ENCODE measurements around the gene HSPA6. TPM values are rescaled to one million over a fixed set of nuclear protein-coding genes. Genes with fewer than 3 reads are reported as not detected.
"Not testable (repeated sequence)": the region's sequence is repeated elsewhere in the genome, so short reads cannot be mapped to it uniquely, and the experiment has no call there.

Gene HSPA6
- total RNA-seq, 1 donor from 2014 or later: 13.0 TPM

DNA sequence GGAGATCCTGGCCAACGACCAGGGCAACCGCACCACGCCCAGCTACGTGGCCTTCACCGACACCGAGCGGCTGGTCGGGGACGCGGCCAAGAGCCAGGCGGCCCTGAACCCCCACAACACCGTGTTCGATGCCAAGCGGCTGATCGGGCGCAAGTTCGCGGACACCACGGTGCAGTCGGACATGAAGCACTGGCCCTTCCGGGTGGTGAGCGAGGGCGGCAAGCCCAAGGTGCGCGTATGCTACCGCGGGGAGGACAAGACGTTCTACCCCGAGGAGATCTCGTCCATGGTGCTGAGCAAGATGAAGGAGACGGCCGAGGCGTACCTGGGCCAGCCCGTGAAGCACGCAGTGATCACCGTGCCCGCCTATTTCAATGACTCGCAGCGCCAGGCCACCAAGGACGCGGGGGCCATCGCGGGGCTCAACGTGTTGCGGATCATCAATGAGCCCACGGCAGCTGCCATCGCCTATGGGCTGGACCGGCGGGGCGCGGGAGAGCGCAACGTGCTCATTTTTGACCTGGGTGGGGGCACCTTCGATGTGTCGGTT lies 477 bp downstream of the HSPA6 start:
- DNase-seq; H3K4me1 ChIP-seq; H3K9me3 ChIP-seq; intact Hi-C loops (cut with DNase I); H3K27me3 ChIP-seq (ENCODE audit: low read depth); H3K36me3 ChIP-seq: not testable (repeated sequence)
- H3K4me3 ChIP-seq: peak overlapping the region; percentile 74
- peak overlapping the region; percentile 65 for H3K27ac ChIP-seq
- peak; percentile 77 to 79 for ATAC-seq

DNA sequence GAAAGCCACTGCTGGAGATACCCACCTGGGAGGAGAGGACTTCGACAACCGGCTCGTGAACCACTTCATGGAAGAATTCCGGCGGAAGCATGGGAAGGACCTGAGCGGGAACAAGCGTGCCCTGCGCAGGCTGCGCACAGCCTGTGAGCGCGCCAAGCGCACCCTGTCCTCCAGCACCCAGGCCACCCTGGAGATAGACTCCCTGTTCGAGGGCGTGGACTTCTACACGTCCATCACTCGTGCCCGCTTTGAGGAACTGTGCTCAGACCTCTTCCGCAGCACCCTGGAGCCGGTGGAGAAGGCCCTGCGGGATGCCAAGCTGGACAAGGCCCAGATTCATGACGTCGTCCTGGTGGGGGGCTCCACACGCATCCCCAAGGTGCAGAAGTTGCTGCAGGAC lies 981 bp downstream of the HSPA6 start:
- H3K4me1 ChIP-seq; H3K36me3 ChIP-seq; H3K9me3 ChIP-seq; H3K27me3 ChIP-seq (ENCODE audit: low read depth); intact Hi-C loops (cut with DNase I): not testable (repeated sequence)
- ATAC-seq: peak in 1 of 2 donors; percentile 56
- peak; percentile 70 for DNase-seq
- peak overlapping the region; percentile 65 for H3K27ac ChIP-seq
- H3K4me3 ChIP-seq: peak overlapping the region; percentile 74

DNA sequence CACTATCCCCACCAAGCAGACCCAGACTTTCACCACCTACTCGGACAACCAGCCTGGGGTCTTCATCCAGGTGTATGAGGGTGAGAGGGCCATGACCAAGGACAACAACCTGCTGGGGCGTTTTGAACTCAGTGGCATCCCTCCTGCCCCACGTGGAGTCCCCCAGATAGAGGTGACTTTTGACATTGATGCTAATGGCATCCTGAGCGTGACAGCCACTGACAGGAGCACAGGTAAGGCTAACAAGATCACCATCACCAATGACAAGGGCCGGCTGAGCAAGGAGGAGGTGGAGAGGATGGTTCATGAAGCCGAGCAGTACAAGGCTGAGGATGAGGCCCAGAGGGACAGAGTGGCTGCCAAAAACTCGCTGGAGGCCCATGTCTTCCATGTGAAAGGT lies 1.6 kb downstream of the HSPA6 start:
- intact Hi-C loops (cut with DNase I); H3K36me3 ChIP-seq; H3K27me3 ChIP-seq (ENCODE audit: low read depth); H3K4me3 ChIP-seq; H3K9me3 ChIP-seq; ATAC-seq; DNase-seq; H3K4me1 ChIP-seq; H3K27ac ChIP-seq: not testable (repeated sequence)

DNA sequence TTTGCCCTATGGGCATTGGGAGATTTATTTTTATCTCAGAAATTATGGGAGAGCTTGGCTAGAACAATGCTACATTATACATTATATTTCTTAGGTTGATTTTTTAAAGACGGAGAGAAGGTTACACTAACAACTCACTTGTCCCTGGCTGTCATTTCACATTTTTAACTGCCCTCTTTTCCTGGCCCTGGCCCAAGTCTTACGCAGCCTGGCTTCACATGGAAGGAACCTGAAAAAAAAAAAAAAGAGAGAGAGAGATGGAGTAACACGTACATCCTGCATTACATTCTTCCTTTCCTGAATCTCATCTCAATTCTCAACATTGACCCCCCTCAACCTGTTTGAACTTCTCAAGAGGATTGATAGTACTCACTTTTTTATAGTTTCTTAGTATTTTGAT lies 4.2 kb downstream of the HSPA6 start:
- H3K4me3 ChIP-seq; H3K27me3 ChIP-seq (ENCODE audit: low read depth); intact Hi-C loops (cut with DNase I); ATAC-seq; H3K9me3 ChIP-seq; H3K27ac ChIP-seq; H3K36me3 ChIP-seq: not testable (repeated sequence)
- H3K4me1 ChIP-seq: peaks cover 22% of the 10 kb centered on the region
- DNase-seq: peak; percentile 73

DNA sequence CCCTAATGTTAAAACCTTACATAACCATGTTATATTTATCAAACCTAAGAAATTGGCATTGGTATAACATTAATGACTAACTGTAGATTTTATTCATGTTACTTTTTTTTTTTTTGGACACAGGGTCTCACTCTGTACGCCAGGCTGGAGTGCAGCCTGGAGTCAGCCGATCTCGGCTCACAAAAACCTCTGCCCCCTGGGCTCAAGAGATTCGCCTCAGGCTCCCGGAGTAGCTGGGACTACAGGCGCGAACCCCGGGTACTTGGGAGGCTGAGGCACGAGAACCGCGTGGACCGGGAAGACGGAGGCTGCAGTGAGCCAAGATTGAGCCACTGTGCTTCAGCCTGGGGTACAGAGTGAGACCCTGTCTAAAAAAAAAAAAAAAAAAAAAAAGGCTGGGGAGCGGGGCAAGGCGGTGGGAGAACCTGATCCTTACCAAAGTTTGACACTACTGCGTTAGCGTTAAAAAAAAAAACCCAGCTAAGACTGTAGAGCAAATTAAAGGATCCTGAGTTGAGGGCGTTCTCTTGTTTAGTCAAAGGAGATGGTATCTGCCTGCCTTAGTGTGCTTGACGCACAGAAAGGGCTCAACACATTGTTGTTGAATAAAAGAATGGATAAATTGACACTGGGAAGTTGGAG lies 5.2 kb downstream of the HSPA6 start:
- H3K27ac ChIP-seq: peak overlapping the region; percentile 81
- peaks cover 22% of the 10 kb centered on the region for H3K4me1 ChIP-seq
- intact Hi-C loops (cut with DNase I); H3K9me3 ChIP-seq; H3K27me3 ChIP-seq (ENCODE audit: low read depth); ATAC-seq; H3K36me3 ChIP-seq; DNase-seq: not testable (repeated sequence)
- peak overlapping the region; percentile 66 for H3K4me3 ChIP-seq

DNA sequence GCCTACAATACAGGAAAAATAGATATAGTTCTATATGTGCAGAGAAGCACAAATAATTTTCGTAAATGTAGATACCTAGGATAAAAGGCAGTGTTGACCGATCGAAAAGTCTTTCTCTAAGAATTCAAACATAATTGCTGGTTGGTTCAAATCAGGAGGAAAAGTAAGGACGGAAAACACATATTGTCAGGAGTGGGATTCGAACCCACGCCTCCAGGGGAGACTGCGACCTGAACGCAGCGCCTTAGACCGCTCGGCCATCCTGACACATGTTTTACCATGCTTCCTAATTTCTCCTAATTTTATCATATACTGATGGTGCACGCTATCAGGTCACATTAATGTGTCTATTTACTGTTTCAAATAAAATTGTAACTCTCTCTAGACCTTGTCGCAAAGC lies 5.8 kb downstream of the HSPA6 start:
- H3K36me3 ChIP-seq; H3K9me3 ChIP-seq; H3K27me3 ChIP-seq (ENCODE audit: low read depth); intact Hi-C loops (cut with DNase I): not testable (repeated sequence)
- ATAC-seq: peak; percentile 85 to 91
- peak; percentile 61 for DNase-seq
- Histone ChIP-seq H3K4me3 (peak overlapping the region; percentile 66), H3K27ac (peak overlapping the region; percentile 81), H3K4me1 (peaks cover 19% of the 10 kb centered on the region)

DNA sequence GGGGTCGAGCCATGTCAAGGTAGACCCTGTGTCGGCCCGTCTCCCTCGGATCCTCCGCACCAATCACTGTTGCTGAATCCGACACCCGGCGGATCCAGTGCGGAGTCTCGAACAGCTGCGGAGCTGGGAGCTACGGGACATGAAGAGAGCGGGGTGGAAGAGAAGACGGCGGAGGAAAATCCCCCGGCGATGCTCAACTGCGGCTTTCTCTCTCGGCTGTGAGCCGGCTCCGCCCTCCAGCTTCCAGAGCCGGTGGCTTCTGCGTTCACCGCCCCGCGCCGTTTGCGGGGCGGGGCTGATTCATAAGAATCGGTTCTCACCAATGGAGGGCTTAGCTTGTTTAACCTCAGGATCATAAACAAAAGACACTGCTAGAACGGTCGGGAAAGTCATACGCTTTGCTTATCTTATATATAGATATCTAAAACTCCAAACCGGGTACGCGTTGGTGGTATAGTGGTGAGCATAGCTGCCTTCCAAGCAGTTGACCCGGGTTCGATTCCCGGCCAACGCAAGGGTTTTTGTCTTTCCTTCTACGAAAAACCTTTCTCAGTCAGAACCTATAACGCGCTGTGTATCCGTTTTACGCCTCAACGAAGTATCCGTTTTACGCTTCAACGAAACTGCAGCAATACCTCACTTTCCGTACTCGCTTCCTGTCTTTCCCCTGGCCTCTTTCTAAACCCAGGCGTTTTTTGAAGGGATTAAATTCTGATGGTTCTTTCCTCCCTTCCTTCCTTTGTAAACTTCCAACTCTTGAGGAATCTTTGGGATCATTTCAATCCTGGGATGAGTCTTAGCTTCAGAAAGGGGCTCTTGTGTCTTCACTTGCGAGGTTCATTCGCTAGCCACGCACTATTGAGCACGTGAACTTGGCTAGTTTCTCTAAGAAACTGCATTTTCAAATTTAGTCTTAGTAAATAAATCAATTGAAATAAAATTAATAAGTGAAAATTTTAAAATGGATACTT lies 6.6 kb downstream of the HSPA6 start:
- H3K36me3 ChIP-seq; intact Hi-C loops (cut with DNase I); H3K27me3 ChIP-seq (ENCODE audit: low read depth); H3K9me3 ChIP-seq: not testable (repeated sequence)
- H3K4me3 ChIP-seq: peak overlapping the region; percentile 66
- ATAC-seq (peak; percentile 89 to 92), DNase-seq (peak; percentile 87)
- peak overlapping the region; percentile 81 for H3K27ac ChIP-seq
- H3K4me1 ChIP-seq: peaks cover 16% of the 10 kb centered on the region

DNA sequence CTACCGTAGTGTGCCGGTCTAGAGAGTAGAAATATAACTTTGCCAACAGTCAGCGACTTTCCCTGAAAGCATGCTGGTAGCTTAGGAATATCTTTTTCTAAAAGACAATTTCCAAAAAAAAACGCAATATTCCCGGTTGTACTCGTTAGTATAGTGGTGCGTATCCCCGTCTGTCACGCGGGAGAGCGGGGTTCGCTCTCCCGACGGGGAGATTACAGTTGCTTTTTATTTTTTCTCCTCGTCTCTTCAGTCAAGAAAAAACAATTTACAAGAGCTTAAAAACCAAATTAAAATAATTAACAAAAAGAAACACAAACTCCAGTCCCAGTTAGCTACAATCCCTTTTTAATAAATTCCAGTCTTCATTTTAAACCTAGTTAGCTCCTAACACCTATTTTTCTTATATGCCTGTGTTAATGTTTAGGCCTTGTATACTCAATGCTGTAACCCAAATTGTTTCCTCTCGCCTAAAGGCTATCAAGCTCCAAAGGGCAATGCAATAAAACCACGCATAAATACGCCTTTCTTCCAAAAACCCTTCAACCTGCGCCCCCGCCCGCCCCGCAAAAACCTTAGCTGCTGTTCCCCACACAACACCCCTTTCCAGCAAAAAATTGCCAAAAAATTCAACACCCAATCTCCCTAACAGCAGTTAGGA lies 7.8 kb downstream of the HSPA6 start:
- Histone ChIP-seq H3K27ac (peak overlapping the region; percentile 49), H3K4me1 (peaks cover 16% of the 10 kb centered on the region), H3K27me3 (ENCODE audit: low read depth) (no peaks in the 10 kb centered on the region), H3K9me3 (no peaks in the 10 kb centered on the region), H3K4me3 (no peak overlapping the region), H3K36me3 (no peaks in the 10 kb centered on the region)
- no peak for ATAC-seq
- intact Hi-C loops (cut with DNase I): no loop called here
- DNase-seq: no peak
- TF ChIP-seq, protein P1, sequence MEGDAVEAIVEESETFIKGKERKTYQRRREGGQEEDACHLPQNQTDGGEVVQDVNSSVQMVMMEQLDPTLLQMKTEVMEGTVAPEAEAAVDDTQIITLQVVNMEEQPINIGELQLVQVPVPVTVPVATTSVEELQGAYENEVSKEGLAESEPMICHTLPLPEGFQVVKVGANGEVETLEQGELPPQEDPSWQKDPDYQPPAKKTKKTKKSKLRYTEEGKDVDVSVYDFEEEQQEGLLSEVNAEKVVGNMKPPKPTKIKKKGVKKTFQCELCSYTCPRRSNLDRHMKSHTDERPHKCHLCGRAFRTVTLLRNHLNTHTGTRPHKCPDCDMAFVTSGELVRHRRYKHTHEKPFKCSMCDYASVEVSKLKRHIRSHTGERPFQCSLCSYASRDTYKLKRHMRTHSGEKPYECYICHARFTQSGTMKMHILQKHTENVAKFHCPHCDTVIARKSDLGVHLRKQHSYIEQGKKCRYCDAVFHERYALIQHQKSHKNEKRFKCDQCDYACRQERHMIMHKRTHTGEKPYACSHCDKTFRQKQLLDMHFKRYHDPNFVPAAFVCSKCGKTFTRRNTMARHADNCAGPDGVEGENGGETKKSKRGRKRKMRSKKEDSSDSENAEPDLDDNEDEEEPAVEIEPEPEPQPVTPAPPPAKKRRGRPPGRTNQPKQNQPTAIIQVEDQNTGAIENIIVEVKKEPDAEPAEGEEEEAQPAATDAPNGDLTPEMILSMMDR (IDR thresholded peaks at IDR 0.05): no peak

DNA sequence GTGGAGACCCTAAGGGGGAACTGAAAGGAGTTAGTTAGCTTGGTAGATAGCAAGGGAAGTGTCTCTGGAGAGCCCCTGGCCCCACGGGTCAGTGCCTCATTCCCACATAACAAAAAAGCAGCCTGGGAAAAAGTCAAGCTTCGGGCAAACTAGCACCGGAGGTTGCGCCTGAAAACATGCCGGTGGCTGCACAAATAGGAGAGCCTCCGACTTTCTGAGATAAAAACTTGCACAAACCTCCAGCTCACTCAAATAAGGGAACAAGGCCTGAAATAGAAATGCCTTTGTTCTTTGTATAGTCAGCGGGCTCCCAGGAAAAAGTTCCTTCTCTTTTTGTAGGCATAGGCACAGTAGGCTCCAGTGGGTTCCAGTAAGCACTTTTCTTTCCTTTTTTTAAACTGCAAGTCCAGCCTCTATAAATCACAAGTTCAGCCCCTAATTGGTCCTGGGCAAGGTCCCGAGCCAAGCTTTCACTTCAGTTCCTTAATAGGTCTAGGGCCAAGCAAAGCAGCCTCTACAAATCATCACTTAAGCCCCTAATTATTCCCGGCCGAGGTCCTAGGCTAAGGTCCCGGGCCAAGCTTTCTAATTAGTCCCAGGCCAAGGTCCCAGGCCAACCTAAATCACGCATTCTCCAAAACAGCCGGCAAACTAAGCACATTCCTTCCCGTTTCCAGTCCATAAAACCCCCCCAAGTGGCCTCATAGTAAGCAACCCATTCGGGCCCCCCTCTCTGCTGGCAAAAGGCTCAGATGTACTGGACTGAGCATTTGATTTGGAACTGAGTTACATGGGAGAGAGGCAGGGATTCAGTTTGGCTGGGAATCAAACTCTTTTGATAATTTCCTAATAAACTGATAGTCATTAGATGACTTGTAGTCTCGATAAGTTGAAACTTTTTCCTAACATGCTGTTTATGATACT lies 8.6 kb downstream of the HSPA6 start:
- ATAC-seq; H3K36me3 ChIP-seq; DNase-seq; H3K27me3 ChIP-seq (ENCODE audit: low read depth); intact Hi-C loops (cut with DNase I); H3K4me3 ChIP-seq; H3K9me3 ChIP-seq: not testable (repeated sequence)
- Histone ChIP-seq H3K4me1 (peaks cover 16% of the 10 kb centered on the region), H3K27ac (peak overlapping the region; percentile 49)

DNA sequence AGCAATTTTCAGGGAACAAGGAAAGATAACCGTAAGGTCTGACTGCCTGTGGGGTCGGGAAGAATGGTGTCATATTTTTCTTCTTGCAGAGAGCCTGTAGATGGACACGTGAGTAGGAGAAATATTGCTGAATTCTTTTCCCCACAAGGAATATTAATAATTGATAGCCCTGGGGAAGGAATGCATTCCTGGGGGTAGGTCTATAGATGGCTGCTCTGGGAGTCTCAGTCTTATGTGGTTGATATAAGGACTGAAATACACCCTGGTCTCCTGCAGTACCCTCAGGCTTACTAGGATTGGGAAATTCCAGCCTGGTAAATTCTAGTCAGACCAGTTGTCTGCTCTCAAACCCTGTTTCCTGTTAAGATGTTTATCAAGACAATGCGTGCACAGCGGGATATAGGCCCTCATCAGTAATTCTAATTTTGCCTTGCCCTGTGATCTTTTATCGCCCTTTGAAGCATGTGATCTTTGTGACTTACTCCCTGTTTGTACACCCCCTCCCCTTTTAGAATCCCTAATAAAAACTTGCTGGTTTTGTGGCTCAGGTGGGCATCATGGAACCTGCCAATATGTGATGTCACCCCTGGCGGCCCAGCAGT lies 12.8 kb downstream of the HSPA6 start:
- H3K27me3 ChIP-seq (ENCODE audit: low read depth); H3K4me3 ChIP-seq; H3K9me3 ChIP-seq; H3K36me3 ChIP-seq; H3K4me1 ChIP-seq; DNase-seq; ATAC-seq; intact Hi-C loops (cut with DNase I); H3K27ac ChIP-seq: not testable (repeated sequence)

DNA sequence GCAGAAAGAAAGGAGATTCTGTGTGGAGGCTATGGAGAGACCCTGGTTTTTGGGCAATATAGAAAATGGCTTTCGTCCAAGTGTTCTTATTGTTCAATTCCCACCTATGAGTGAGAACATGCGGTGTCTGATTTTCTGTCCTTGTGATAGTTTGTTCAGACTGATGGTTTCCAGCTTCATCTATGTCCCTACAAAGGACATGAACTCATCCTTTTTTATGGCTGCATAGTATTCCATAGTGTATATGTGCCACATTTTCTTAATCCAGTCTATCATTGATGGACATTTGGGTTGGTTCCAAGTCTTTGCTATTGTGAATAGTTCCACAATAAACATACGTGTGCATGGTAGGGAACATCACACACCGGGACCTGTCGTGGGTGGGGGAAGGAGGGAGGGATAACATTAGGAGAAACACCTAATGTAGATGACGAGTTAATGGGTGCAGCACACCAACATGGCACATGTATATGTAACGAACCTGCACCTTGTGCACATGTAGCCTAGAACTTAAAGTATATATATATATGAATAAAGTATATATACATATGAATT lies 14.7 kb downstream of the HSPA6 start:
- H3K36me3 ChIP-seq; H3K4me3 ChIP-seq; H3K27ac ChIP-seq; DNase-seq; ATAC-seq; H3K9me3 ChIP-seq; intact Hi-C loops (cut with DNase I); H3K27me3 ChIP-seq (ENCODE audit: low read depth): not testable (repeated sequence)
- H3K4me1 ChIP-seq: peaks cover 12% of the 10 kb centered on the region

Measured in lower lobe of right lung (tissue), 2 donors.